Adrenal gland (tissue), 12 donors: ENCODE results near the gene CLEC16A. TPM values are rescaled to one million over a fixed set of nuclear protein-coding genes. Genes with fewer than 3 reads are reported as not detected.
"Not testable (repeated sequence)": the region's sequence is repeated elsewhere in the genome, so short reads cannot be mapped to it uniquely, and the experiment has no call there.

Source experiments
- DNase-seq, 7 donors: peaks; one replicate each; pipeline ENCODE4 v3.0.0-alpha.2; 2019 to 2020
- H3K27ac ChIP-seq, 5 donors: fragments of 200-600 bp; sonication (generic) in 4 of 5; 1 replicate in 3 of 5; 2 replicates in 2 of 5; pipeline versions ENCODE4 v1.5.1 to v1.8.0; 2016 to 2020; ENCODE audit warnings: mild to moderate bottlenecking in 1 of 5
- H3K27me3 ChIP-seq: fragments of 200-600 bp; 2 replicates; pipeline ENCODE4 v1.8.0; 2021
- H3K36me3 ChIP-seq, 2 donors: fragments of 200-600 bp; replicated peaks in 1 of 2; 1 replicate in 1 of 2; 2 replicates in 1 of 2; pipeline versions ENCODE4 v1.5.1 to v1.8.0; 2018 to 2022
- H3K4me1 ChIP-seq, 2 donors: fragments of 200-600 bp; replicated peaks in 1 of 2; 1 replicate in 1 of 2; 2 replicates in 1 of 2; pipeline versions ENCODE4 v1.5.1 to v1.8.0; 2018 to 2021
- H3K4me3 ChIP-seq, 4 donors: fragments of 200-600 bp; sonication (generic) in 3 of 4; one replicate each; pipeline ENCODE4 v1.5.1; 2016 to 2018
- H3K9me3 ChIP-seq, 3 donors: fragments of 200-600 bp; sonication (generic) in 1 of 3; replicated peaks in 1 of 3; 1 replicate in 2 of 3; 2 replicates in 1 of 3; pipeline versions ENCODE4 v1.5.1 to v1.8.0; 2016 to 2021
- POLR2A ChIP-seq, 2 donors: fragments of 450-650 bp; IDR thresholded peaks; one replicate each; pipeline ENCODE4 v1.6.1; 2017; ENCODE audit warnings: antibody characterized with exemption in 2 of 2, mild to moderate bottlenecking in 2 of 2, moderate library complexity in 1 of 2
- WGBS, 4 donors: extraction: QIAGEN DNeasy Blood & Tissue Kit in 2 of 4; methylation state at CpG; one replicate each; pipeline versions ENCODE4 v1.1.5 to v1.1.7; 2013 to 2017; 5-methylcytosine and 5-hydroxymethylcytosine counted together
- intact Hi-C, 2 donors: fragments of 100-400 bp; cut with DNase I; formaldehyde crosslinking; loops; one replicate each; pipeline versions ENCODE4 v1.14.1 to v1.15.0; 2022 to 2023
- polyA plus RNA-seq, 3 donors: library from polyadenylated mRNA; stranded (reverse); fragments of 200-250 nt in 2 of 3; fragments of 350-450 nt in 1 of 3; fragmentation: Illumina TruSeq in 1 of 3; extraction: RNeasy Lipid Tissue Mini Kit (QIAGEN cat#74804) in 1 of 3; gene quantifications; one replicate each; pipeline ENCODE4 v1.2.3, GENCODE V29; 2013 to 2014
- total RNA-seq, 9 donors: library from RNA; depleted of rRNA in 4 of 9; stranded (reverse); fragments of >200 nt in 4 of 9; fragments of 120-200 nt in 1 of 9; fragmentation: NEBNext Ultra II Directional in 1 of 9; extraction: Animal tissue kit (Norgen Biotek cat#: 25700) in 1 of 9; gene quantifications; one replicate each; pipeline versions ENCODE4 v1.1.0 to v1.2.4, GENCODE V29; 2013 to 2023
- TF ChIP-seq, protein P1 (sequence below), 6 experiments: fragments of 450-650 bp in 4 of 6; fragments of 200-600 bp in 2 of 6; sonication (generic) in 1 of 6; IDR thresholded peaks; 1 replicate in 5 of 6; 2 replicates in 1 of 6; pipeline versions ENCODE4 v1.5.1 to v1.8.0; 2016 to 2021; ENCODE audit warnings: antibody characterized with exemption in 6 of 6, mild to moderate bottlenecking in 2 of 6, moderate library complexity in 1 of 6
- donor health status: healthy with polysubstance abuse.
- donor health status: Bipolar disorder and iron deficiency.
- donor health status: DM: yes; HTN: yes; CAD: no.
- donor health status: DM: no; HTN: no; CAD: no.
- donor health status: DM: no; HTN: no; CAD: no.
- donor health status: DM: yes; HTN: yes; CAD: no.

Gene CLEC16A
- total and polyA plus RNA-seq, 12 donors = 14.0 to 37.2 (median 27.6) TPM

DNA sequence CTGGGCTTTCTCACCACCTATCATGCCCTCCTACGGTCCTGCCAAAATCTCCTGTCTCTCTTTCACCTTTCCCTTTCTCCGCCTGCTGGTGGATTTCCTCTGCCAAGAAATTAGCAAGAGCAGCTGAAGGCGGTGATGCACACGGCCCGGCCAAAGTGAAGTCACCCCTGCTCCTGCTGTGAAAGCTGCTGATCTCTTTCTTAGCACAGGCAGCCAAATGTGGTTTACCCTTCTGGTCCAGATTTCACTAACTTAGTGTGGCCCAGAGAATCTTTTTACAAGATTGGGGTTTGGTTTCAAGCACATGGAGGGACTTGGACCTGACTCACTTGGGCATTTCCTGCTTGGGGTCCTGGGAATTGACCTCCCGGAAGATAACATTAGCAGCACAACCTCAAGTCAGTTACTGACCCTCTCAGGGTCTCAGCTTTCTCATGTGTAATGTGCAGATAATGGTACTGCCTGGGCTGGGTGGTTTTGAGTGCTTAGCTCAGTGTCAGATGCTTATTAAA is 155.9 kb downstream of the CLEC16A start:
- peaks cover 30 to 47% of the 10 kb centered on the region in 2 donors for H3K4me1 ChIP-seq
- intact Hi-C loops = no loop called here
- TF ChIP-seq, protein P1, sequence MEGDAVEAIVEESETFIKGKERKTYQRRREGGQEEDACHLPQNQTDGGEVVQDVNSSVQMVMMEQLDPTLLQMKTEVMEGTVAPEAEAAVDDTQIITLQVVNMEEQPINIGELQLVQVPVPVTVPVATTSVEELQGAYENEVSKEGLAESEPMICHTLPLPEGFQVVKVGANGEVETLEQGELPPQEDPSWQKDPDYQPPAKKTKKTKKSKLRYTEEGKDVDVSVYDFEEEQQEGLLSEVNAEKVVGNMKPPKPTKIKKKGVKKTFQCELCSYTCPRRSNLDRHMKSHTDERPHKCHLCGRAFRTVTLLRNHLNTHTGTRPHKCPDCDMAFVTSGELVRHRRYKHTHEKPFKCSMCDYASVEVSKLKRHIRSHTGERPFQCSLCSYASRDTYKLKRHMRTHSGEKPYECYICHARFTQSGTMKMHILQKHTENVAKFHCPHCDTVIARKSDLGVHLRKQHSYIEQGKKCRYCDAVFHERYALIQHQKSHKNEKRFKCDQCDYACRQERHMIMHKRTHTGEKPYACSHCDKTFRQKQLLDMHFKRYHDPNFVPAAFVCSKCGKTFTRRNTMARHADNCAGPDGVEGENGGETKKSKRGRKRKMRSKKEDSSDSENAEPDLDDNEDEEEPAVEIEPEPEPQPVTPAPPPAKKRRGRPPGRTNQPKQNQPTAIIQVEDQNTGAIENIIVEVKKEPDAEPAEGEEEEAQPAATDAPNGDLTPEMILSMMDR (IDR thresholded peaks at IDR 0.05) = peak in 3 of 6 experiments; percentile 11 to 27 (median 14)
- no peak for TF ChIP-seq POLR2A (IDR thresholded peaks at IDR 0.05)
- peak overlapping the region in 2 of 5 donors; percentile 38 to 45 for H3K27ac ChIP-seq
- no peak overlapping the region for H3K4me3 ChIP-seq
- no peaks in the 10 kb centered on the region for H3K9me3 ChIP-seq
- peak in 3 of 7 donors; percentile 32 to 46 (median 44) for DNase-seq
- no peaks in the 10 kb centered on the region for H3K27me3 ChIP-seq
- H3K36me3 ChIP-seq = no peaks in the 10 kb centered on the region
- 52 to 91% (median 63%) methylated on average over 4 to 6 of the region's 6 CpGs for WGBS, 4 donors

DNA sequence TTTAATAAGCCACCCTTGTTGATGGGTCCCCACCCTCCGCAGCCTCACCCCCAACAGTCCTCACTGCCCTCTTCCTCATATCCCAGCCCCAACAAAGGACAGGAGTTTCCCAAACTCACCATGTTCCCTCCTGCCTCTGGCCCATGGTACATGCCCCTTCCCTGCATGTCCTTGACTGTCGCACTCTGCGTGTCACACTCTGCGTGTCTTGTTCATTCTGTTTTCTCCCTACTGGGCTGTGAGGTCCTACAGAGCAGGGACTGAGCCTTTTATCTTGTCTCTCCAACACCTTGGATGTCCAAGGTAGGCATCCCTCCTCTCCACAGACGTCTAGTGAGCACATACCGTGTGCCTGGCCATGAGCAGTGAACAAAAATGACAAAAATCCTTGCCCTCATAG is 156.9 kb downstream of the CLEC16A start:
- DNase-seq = peak in 3 of 7 donors; percentile 38 to 64 (median 45)
- Histone ChIP-seq H3K27ac (peak overlapping the region in 2 of 5 donors; percentile 68 to 72), H3K4me3 (no peak overlapping the region), H3K27me3 (no peaks in the 10 kb centered on the region), H3K36me3 (no peaks in the 10 kb centered on the region), H3K4me1 (peaks cover 34 to 50% of the 10 kb centered on the region in 2 donors), H3K9me3 (no peaks in the 10 kb centered on the region)
- intact Hi-C loops = no loop called here
- WGBS, 4 donors = 64 to 83% (median 76%) methylated on average over 6 of the region's 6 CpGs
- TF ChIP-seq POLR2A (IDR thresholded peaks at IDR 0.05) = no peak
- TF ChIP-seq, protein P1 (IDR thresholded peaks at IDR 0.05) = no peak

DNA sequence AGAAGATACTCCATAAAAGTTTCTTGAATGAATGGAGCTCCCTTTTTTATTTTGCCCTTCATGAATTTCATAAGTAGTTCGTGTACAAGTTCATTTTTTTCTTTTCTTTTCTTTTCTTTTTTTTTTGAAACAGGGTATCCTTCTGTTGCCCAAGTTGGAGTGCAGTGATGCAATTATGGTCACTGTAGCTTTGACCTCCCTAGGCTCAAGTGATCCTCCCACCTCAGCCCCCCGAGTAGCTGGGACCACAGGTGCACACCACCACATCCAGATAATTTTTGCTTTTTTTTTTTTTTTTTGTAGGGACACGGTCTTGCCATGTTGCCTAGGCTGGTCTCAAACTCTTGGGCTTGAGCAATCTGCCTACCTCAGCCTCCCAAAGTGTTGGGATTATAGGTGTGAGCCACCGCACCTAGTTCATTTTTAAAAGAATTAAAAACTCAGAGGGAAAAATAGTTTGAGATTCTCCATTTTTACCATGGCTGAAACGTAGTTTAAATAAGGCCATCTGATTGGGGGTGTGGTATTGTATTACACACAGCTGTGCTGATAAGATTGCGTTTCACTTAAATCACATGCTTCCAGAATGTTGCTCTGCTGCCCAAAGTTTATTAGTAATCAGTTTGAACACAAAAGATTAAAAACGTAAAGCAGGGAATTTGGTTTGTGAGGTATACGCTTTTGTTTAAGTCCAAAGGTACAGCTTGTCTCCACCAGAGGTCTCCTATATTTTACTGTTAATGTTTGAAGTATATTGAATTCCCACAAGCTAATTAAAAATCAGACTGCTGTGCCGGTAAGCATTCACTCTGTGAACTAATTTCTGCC is 157.5 kb downstream of the CLEC16A start:
- no peaks in the 10 kb centered on the region for H3K27me3 ChIP-seq
- DNase-seq = peak in 2 of 7 donors; percentile 37 to 48
- 52 to 66% (median 59%) methylated on average over 9 of the region's 9 CpGs for WGBS, 4 donors
- TF ChIP-seq, protein P1 (IDR thresholded peaks at IDR 0.05) = no peak
- TF ChIP-seq POLR2A (IDR thresholded peaks at IDR 0.05) = peak in 1 of 2 donors; percentile 37
- H3K36me3 ChIP-seq = no peaks in the 10 kb centered on the region
- H3K27ac ChIP-seq = peak overlapping the region in 4 of 5 donors; percentile 42 to 72 (median 61)
- no peaks in the 10 kb centered on the region for H3K9me3 ChIP-seq
- intact Hi-C loops = no loop called here
- peaks cover 34 to 49% of the 10 kb centered on the region in 2 donors for H3K4me1 ChIP-seq
- no peak overlapping the region for H3K4me3 ChIP-seq

DNA sequence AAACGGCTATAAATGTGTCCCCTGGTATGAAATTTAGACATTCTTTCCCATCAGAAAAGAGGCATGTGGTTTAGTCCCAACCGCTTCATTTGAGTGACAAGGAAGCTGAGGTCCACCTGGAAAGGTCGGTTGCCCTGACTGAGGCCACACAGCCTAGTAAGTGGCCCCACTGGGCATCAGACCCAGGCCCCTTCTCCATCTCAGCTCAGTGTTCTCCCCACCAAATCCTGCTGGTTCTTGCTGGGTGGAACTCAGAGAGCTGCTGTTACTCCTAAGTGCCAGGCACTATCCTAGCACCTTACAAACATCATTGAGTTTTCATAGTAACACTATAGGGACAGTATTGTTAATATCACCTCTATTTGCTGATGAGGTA is 158.1 kb downstream of the CLEC16A start:
- WGBS, 4 donors = 67 to 86% (median 83%) methylated on average over 3 of the region's 3 CpGs
- no peak overlapping the region for H3K4me3 ChIP-seq
- intact Hi-C loops = no loop called here
- no peak for TF ChIP-seq POLR2A (IDR thresholded peaks at IDR 0.05)
- TF ChIP-seq, protein P1 (IDR thresholded peaks at IDR 0.05) = no peak
- H3K36me3 ChIP-seq = no peaks in the 10 kb centered on the region
- H3K9me3 ChIP-seq = no peaks in the 10 kb centered on the region
- peak overlapping the region in 4 of 5 donors; percentile 42 to 72 (median 61) for H3K27ac ChIP-seq
- peaks cover 34 to 43% of the 10 kb centered on the region in 2 donors for H3K4me1 ChIP-seq
- no peak for DNase-seq
- H3K27me3 ChIP-seq = no peaks in the 10 kb centered on the region

DNA sequence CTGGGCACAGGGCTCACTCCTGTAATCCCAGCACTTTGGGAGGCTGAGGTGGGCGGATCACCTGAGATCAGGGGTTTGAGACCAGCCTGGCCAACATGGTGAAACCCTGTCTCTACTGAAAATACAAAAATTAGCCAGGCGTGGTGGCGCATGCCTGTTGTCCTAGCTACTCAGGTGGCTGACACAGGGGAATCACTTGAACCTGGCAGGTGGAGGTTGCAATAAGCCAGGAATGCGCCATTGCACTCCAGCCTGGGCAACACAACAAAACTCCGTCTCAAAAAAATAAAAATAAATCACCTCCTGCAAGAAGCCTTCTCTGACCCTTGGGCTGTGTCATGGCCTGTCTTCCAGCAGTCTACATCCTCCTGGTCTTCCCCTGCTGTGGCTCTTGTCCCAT is 158.9 kb downstream of the CLEC16A start:
- H3K9me3 ChIP-seq, intact Hi-C loops, DNase-seq, H3K27ac ChIP-seq, H3K4me3 ChIP-seq, H3K27me3 ChIP-seq, H3K36me3 ChIP-seq: not testable (repeated sequence)
- WGBS, 4 donors = 92 to 96% (median 93%) methylated on average over 5 of the region's 5 CpGs
- peaks cover 34 to 43% of the 10 kb centered on the region in 2 donors for H3K4me1 ChIP-seq
